GM15510 (cell line): Measurements from ENCODE around the gene CLEC19A.

Source experiments
- POLR2A ChIP-seq: IDR thresholded peaks from 3 replicates; pipeline ENCODE4 v1.6.1; 2011; ENCODE audit warnings: borderline replicate concordance; ENCODE audit not compliant: insufficient read length; ENCODE audit errors: extremely low read depth

The CLEC19A gene

GRCh38 chr16:19301931-19302330, 16.4 kb downstream of the CLEC19A start:
- no peak for TF ChIP-seq POLR2A

GRCh38 chr16:19304750-19305149, 19.2 kb downstream of the CLEC19A start:
- TF ChIP-seq POLR2A: no peak

GRCh38 chr16:19305443-19305842, 19.9 kb downstream of the CLEC19A start:
- TF ChIP-seq POLR2A: no peak

DNA sequence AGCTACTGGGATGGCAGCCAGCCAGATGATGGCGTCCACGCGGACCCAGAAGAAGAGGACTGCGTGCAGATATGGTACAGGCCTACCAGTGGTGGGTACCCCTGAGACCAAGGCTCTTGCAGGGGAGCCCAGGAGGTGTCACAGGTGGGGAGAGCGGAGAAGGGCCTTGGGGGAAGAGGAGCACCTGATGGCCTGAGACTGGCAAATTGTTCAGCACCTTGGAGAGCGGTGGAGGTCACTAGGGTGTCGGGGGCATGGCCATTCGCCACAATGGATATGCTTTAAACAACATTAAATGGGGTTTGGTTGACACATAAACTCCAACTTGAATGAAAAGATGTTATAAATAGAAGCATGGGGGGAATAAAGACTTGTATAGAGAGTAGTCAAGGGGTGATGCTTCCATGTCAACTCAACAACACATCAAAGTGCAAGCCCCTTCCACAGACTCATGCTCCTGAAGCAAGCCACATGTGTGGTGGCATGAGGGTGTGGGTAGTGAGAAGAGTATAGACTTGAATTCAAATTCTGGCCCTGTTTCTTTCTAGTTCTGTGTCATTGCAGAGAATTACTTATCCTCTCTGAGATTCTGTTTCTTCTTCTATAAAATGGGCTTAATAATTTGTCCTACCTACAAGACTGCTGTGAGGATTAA, 22.2 kb downstream of the CLEC19A start:
- TF ChIP-seq POLR2A: no peak

GRCh38 chr16:19308392-19308791, 22.9 kb downstream of the CLEC19A start:
- no peak for TF ChIP-seq POLR2A

GRCh38 chr16:19309178-19309577, 23.6 kb downstream of the CLEC19A start:
- no peak for TF ChIP-seq POLR2A

- no peak for TF ChIP-seq POLR2A
Measured at GRCh38 chr16:19314718-19315425, 29.3 kb downstream of the CLEC19A start.

GRCh38 chr16:19315889-19316433, 30.4 kb downstream of the CLEC19A start:
- TF ChIP-seq POLR2A: no peak

DNA sequence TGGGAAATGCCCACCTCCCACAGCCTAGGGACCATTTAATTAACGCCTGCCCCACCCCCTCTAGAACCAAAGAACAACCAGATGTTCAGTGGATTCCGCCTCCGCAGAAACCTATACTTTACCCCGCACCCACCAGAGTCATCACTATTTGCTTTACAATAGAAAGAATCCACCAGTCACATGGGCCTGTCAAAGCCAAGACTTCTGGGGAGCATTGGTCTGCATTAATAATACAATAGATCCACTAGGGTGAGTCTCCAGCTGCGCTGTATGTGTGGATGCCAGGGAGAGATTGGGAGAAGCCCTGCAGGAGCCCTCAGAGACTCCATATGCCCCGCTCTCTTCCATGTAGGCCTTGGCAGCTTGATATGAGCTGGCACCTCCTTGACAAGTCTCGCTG, 31.3 kb downstream of the CLEC19A start:
- TF ChIP-seq POLR2A: no peak

- no peak for TF ChIP-seq POLR2A
Measured at GRCh38 chr16:19323596-19323995, 38.1 kb downstream of the CLEC19A start.

GRCh38 chr16:19328364-19328763, 42.8 kb downstream of the CLEC19A start:
- TF ChIP-seq POLR2A: no peak

DNA sequence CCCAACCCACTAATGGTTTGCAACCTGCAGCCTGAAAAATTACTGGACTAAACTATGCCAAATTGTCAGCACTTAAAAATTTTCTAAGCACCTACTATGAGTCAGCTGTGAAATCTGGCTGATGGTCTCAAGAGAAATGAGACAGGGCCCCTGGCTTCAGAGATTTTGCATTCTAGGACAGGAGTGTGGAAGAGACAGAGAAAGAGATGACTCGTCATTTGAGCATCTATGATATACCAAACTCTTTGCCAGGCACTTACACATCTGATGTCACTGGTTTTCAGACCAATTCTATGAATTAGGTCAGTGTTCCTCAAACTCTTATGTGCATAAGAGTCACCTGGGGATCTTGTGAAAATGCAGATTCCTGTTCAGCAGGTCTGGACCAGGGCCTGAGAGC, 44.4 kb downstream of the CLEC19A start:
- no peak for TF ChIP-seq POLR2A

DNA sequence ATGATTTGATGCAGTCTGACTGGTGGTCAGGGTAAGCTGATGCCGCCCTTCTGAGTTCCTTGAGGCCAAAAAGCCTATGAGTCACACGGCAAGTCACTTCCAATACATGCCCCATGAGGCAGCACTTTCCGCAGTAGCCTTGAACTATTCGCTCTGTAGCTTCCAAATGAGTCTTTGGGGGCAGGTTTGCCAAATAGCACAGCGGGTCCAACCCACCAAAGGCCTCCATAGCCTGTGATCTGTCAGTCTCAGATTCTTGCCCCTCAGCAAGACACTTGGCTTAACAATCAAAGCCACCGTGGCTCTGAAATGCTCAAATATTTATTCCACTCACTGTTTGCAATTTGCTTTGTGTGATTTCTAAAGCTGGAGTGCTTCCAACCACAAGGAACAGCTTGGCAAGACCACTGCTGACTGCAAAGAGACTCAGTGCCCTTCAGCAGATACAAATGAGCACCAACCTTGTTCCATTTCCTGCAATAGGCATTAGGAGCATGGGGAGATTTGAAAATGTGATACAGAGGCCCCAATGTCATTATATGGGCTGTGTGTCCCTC, 45.4 kb downstream of the CLEC19A start:
- TF ChIP-seq POLR2A: no peak

GRCh38 chr16:19331794-19332193, 46.3 kb downstream of the CLEC19A start:
- no peak for TF ChIP-seq POLR2A

GRCh38 chr16:19338335-19338734, 52.8 kb downstream of the CLEC19A start:
- no peak for TF ChIP-seq POLR2A
